ENCODE measurements around the gene HOXD3. TPM values are rescaled to one million over a fixed set of nuclear protein-coding genes. Genes with fewer than 3 reads are reported as not detected.

Gene HOXD3
- total RNA-seq, 2 experiments from 2014 or later: not detected

DNA sequence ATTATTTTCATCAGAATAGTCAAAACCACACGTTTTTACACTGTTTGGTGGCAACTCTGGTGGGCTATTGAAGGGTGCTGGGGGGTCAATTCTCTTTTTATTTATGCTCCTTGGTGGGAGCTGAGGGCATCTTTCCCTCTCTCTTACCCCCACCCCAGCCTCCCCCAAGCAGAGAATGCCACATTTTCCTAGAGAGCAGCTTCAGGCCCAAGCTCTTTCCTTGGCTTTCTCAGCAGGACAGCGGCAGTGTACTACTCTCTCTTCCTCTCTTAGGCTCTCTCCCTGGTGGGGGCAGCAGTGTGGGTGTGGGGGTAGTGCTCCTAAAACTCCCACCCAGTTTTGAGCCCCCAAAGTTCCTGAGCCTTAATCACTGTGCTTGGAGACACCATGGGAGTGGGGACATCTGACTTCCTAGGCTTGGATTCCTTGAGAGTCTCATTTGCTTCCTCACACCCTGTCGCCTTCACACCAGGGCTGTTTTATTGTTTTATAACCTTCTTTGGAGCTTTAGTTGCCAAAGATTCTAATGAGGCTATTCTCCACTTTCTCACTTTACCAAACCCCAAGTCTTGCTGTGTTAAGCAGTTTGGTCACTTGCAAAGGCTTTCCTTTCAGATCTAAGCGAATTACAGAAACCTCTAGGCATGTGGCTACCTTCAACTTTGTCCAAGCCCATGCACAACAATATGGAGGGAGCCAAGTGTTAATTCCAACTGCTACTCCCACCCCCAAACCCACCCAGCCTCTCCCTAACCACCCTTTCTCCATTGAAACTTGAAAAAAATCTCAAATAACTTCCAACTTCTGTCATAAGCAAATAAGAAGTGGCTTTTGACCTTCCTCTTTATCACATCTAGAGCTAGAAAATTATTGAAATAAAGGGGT is 11.8 kb upstream of the HOXD3 start:
- DNase-seq (ENCODE audit: low spot score): no peak
- no TSS peak for BruUV-seq (replicated peaks)
- Histone ChIP-seq H3K4me3 (ENCODE audit: low read depth, low read length, poor library complexity, severe bottlenecking) (no peak overlapping the region), H3K27ac (ENCODE audit: low read depth, low read length, poor library complexity, severe bottlenecking) (no peak overlapping the region), H3K9me3 (ENCODE audit: low read length) (no peaks in the 10 kb centered on the region), H3K79me2 (ENCODE audit: insufficient read depth, low read depth, low read length) (no peaks in the 10 kb centered on the region), H3K4me2 (ENCODE audit: low read length) (no peak overlapping the region), H3K9me2 (ENCODE audit: insufficient read depth, low read length) (no peaks in the 10 kb centered on the region), H3K4me1 (ENCODE audit: insufficient read depth, low read length, poor library complexity, severe bottlenecking) (peaks cover 3% of the 10 kb centered on the region), H4K20me1 (ENCODE audit: insufficient read depth, low read length) (no peaks in the 10 kb centered on the region), H2AFZ (ENCODE audit: low read length) (no peak overlapping the region), H3K36me3 (ENCODE audit: insufficient read depth, low read length) (no peaks in the 10 kb centered on the region)
- ChIA-PET CTCF (ENCODE audit: unreplicated experiment) (no interaction called here), POLR2A (interaction anchor here (0.6 to 1.8 kb wide), 2 partner anchors 9 to 193 kb away, joined by 3 read pairs; no protein-coding TSS in a partner anchor)
- intact Hi-C loops (cut with micrococcal nuclease; ENCODE audit: unreplicated experiment): no loop called here
- TF ChIP-seq EZH2phosphoT487 (IDR thresholded peaks at IDR 0.05; ENCODE audit: borderline replicate concordance, low read depth, low read length): no peak
- TF ChIP-seq, protein P1, sequence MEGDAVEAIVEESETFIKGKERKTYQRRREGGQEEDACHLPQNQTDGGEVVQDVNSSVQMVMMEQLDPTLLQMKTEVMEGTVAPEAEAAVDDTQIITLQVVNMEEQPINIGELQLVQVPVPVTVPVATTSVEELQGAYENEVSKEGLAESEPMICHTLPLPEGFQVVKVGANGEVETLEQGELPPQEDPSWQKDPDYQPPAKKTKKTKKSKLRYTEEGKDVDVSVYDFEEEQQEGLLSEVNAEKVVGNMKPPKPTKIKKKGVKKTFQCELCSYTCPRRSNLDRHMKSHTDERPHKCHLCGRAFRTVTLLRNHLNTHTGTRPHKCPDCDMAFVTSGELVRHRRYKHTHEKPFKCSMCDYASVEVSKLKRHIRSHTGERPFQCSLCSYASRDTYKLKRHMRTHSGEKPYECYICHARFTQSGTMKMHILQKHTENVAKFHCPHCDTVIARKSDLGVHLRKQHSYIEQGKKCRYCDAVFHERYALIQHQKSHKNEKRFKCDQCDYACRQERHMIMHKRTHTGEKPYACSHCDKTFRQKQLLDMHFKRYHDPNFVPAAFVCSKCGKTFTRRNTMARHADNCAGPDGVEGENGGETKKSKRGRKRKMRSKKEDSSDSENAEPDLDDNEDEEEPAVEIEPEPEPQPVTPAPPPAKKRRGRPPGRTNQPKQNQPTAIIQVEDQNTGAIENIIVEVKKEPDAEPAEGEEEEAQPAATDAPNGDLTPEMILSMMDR (conservative IDR thresholded peaks at IDR 0.05; ENCODE audit: low read length): no peak

DNA sequence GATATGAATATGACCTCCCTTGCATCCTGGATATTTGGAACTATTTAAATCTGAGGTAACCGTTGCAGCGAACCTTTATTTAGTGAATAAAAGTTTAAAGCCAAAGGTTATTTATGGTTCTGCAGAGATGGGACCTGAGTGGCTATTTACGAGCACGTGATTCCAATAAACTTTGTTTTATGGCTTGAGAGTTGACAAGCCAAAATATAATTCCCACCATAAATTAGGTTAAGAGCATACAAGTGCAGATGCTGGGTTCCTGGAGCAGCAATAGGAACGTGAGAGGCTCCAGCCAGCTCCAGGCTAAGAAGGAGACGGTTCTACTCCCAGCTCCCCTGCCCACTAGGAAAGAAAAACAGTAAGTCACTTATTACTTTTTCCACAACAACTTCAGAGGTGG is 11.0 kb upstream of the HOXD3 start:
- H3K79me2 ChIP-seq (ENCODE audit: insufficient read depth, low read depth, low read length): no peaks in the 10 kb centered on the region
- no peak overlapping the region for H3K4me2 ChIP-seq (ENCODE audit: low read length)
- no TSS peak for BruUV-seq (replicated peaks)
- ChIA-PET POLR2A (no interaction called here), CTCF (ENCODE audit: unreplicated experiment) (no interaction called here)
- H2AFZ ChIP-seq (ENCODE audit: low read length): no peak overlapping the region
- no peak overlapping the region for H3K4me3 ChIP-seq (ENCODE audit: low read depth, low read length, poor library complexity, severe bottlenecking)
- H3K4me1 ChIP-seq (ENCODE audit: insufficient read depth, low read length, poor library complexity, severe bottlenecking): no peaks in the 10 kb centered on the region
- no peaks in the 10 kb centered on the region for H3K9me2 ChIP-seq (ENCODE audit: insufficient read depth, low read length)
- TF ChIP-seq, protein P1 (conservative IDR thresholded peaks at IDR 0.05; ENCODE audit: low read length): no peak
- TF ChIP-seq EZH2phosphoT487 (IDR thresholded peaks at IDR 0.05; ENCODE audit: borderline replicate concordance, low read depth, low read length): no peak
- no peak overlapping the region for H3K27ac ChIP-seq (ENCODE audit: low read depth, low read length, poor library complexity, severe bottlenecking)
- no peaks in the 10 kb centered on the region for H4K20me1 ChIP-seq (ENCODE audit: insufficient read depth, low read length)
- DNase-seq (ENCODE audit: low spot score): no peak
- intact Hi-C loops (cut with micrococcal nuclease; ENCODE audit: unreplicated experiment): no loop called here
- no peaks in the 10 kb centered on the region for H3K36me3 ChIP-seq (ENCODE audit: insufficient read depth, low read length)
- H3K9me3 ChIP-seq (ENCODE audit: low read length): no peaks in the 10 kb centered on the region

DNA sequence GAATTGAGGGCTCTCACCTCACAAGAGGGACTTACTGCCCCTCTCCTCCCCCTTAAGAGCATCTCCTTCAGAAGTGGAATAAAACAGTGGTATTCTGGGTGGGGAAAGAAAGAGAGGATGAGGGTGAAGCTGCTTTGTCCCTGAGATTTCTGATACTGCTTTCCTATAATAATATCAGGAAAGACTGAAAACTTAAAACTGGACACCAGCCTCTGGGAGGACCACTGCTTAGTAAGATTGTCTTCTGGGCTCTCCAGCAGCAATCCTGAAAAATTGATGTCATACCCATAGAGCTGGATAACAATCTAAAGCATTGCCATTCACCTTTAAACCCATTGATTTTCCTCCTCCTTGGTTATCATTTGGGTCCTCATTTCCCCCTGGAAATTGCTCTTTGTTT is 10.5 kb upstream of the HOXD3 start:
- H3K4me3 ChIP-seq (ENCODE audit: low read depth, low read length, poor library complexity, severe bottlenecking): no peak overlapping the region
- BruUV-seq (replicated peaks): no TSS peak
- CTCF ChIA-PET (ENCODE audit: unreplicated experiment): no interaction called here

More for the DNA sequence above, 10.5 kb upstream of the HOXD3 start:
- Histone ChIP-seq H3K4me2 (ENCODE audit: low read length) (no peak overlapping the region), H2AFZ (ENCODE audit: low read length) (no peak overlapping the region), H3K9me3 (ENCODE audit: low read length) (no peaks in the 10 kb centered on the region), H4K20me1 (ENCODE audit: insufficient read depth, low read length) (no peaks in the 10 kb centered on the region), H3K36me3 (ENCODE audit: insufficient read depth, low read length) (no peaks in the 10 kb centered on the region), H3K27ac (ENCODE audit: low read depth, low read length, poor library complexity, severe bottlenecking) (no peak overlapping the region), H3K79me2 (ENCODE audit: insufficient read depth, low read depth, low read length) (no peaks in the 10 kb centered on the region), H3K9me2 (ENCODE audit: insufficient read depth, low read length) (no peaks in the 10 kb centered on the region), H3K4me1 (ENCODE audit: insufficient read depth, low read length, poor library complexity, severe bottlenecking) (no peaks in the 10 kb centered on the region)
- intact Hi-C loops (cut with micrococcal nuclease; ENCODE audit: unreplicated experiment): no loop called here
- POLR2A ChIA-PET: no interaction called here
- no peak for DNase-seq (ENCODE audit: low spot score)
- TF ChIP-seq, protein P1 (conservative IDR thresholded peaks at IDR 0.05; ENCODE audit: low read length): no peak
- no peak for TF ChIP-seq EZH2phosphoT487 (IDR thresholded peaks at IDR 0.05; ENCODE audit: borderline replicate concordance, low read depth, low read length)

Data from OCI-LY7 (cell line).